H1 (cell line): ENCODE data around the gene PIGS. TPM values are rescaled to one million over a fixed set of nuclear protein-coding genes. Genes with fewer than 3 reads are reported as not detected.

Experiments used
- ATF3 ChIP-seq: IDR thresholded peaks from 2 replicates; pipeline ENCODE4 v1.6.1; 2011; ENCODE audit warnings: low read depth, mild to moderate bottlenecking, low read length; ENCODE audit not compliant: insufficient read depth
- BACH1 ChIP-seq: IDR thresholded peaks from 2 replicates; pipeline ENCODE4 v1.6.1; 2012; ENCODE audit warnings: low read length, improper control_type of control experiment
- BCL11A ChIP-seq, 2 experiments: IDR thresholded peaks; one replicate each; pipeline ENCODE4 v1.6.1; 2011; ENCODE audit warnings: low read depth in 2 of 2, low read length in 2 of 2, mild to moderate bottlenecking in 2 of 2
- E2F6 ChIP-seq: IDR thresholded peaks from 2 replicates; pipeline ENCODE4 v1.6.1; 2012; ENCODE audit warnings: inconsistent platforms
- EP300 ChIP-seq, 2 experiments: IDR thresholded peaks; 1 replicate in 1 of 2; 2 replicates in 1 of 2; pipeline ENCODE4 v1.6.1; 2011 to 2012; ENCODE audit warnings: low read depth in 2 of 2, low read length in 2 of 2, mild to moderate bottlenecking in 2 of 2, borderline replicate concordance in 1 of 2, inconsistent platforms in 1 of 2, moderate library complexity in 1 of 2
- GABPA ChIP-seq: IDR thresholded peaks from 2 replicates; pipeline ENCODE4 v1.6.1; 2011; ENCODE audit warnings: mild to moderate bottlenecking, low read length, moderate library complexity, borderline replicate concordance; ENCODE audit not compliant: insufficient read depth
- GTF2F1 ChIP-seq: IDR thresholded peaks from 2 replicates; pipeline ENCODE4 v1.6.1; 2012; ENCODE audit warnings: low read depth, low read length, improper control_type of control experiment, borderline replicate concordance
- HDAC6 ChIP-seq: IDR thresholded peaks from one replicate; pipeline ENCODE4 v1.7.1; 2012; ENCODE audit warnings: low read depth, mild to moderate bottlenecking, inconsistent platforms, low read length, moderate library complexity
- JUN ChIP-seq: IDR thresholded peaks from 2 replicates; pipeline ENCODE4 v1.6.1; 2011; ENCODE audit warnings: low read depth, mild to moderate bottlenecking, improper control_type of control experiment, low read length
- MAFK ChIP-seq: IDR thresholded peaks from 2 replicates; pipeline ENCODE4 v1.6.1; 2012; ENCODE audit warnings: low read depth, mild to moderate bottlenecking, improper control_type of control experiment, low read length
- NANOG ChIP-seq: IDR thresholded peaks from 2 replicates; pipeline ENCODE4 v1.6.1; 2011; ENCODE audit warnings: low read length, low read depth, mild to moderate bottlenecking, inconsistent platforms; ENCODE audit not compliant: insufficient read depth, poor library complexity, severe bottlenecking
- POU5F1 ChIP-seq: IDR thresholded peaks from 2 replicates; pipeline ENCODE4 v1.6.1; 2011; ENCODE audit warnings: low read depth, mild to moderate bottlenecking, low read length, moderate library complexity
- RBBP5 ChIP-seq: IDR thresholded peaks from 2 replicates; pipeline ENCODE4 v1.7.1; 2012; ENCODE audit warnings: low read depth, mild to moderate bottlenecking, inconsistent platforms, low read length, moderate library complexity, borderline replicate concordance
- RNF2 ChIP-seq: fragments of 200-900, 300-1000 bp; sonication (generic); IDR thresholded peaks from 2 replicates; pipeline ENCODE4 v1.7.1; 2016; ENCODE audit warnings: borderline replicate concordance, low read depth, mild to moderate bottlenecking, antibody characterized with exemption, low read length; ENCODE audit not compliant: poor library complexity, severe bottlenecking; ENCODE audit errors: missing control alignments
- SIX5 ChIP-seq: IDR thresholded peaks from 2 replicates; pipeline ENCODE4 v1.6.1; 2011; ENCODE audit warnings: mild to moderate bottlenecking, low read depth, low read length
- SP2 ChIP-seq: IDR thresholded peaks from 2 replicates; pipeline ENCODE4 v1.6.1; 2012; ENCODE audit warnings: mild to moderate bottlenecking, low read length, inconsistent platforms
- SP4 ChIP-seq: IDR thresholded peaks from 2 replicates; pipeline ENCODE4 v1.6.1; 2012; ENCODE audit warnings: low read length, inconsistent platforms
- TBP ChIP-seq: IDR thresholded peaks from 2 replicates; pipeline ENCODE4 v1.6.1; 2011; ENCODE audit warnings: low read depth, low read length, improper control_type of control experiment
- TCF12 ChIP-seq: IDR thresholded peaks from 2 replicates; pipeline ENCODE4 v1.6.1; 2011; ENCODE audit warnings: low read depth, mild to moderate bottlenecking, low read length
- TEAD4 ChIP-seq: IDR thresholded peaks from 2 replicates; pipeline ENCODE4 v1.6.1; 2012; ENCODE audit warnings: low read depth, low read length, inconsistent platforms, mixed read lengths
- polyA plus RNA-seq, 7 experiments: library from polyadenylated mRNA; depleted of rRNA in 3 of 7; stranded (reverse) in 5 of 7; unstranded in 2 of 7; fragments of >200 nt in 5 of 7; fragments of 200-250 nt in 2 of 7; gene quantifications; 1 replicate in 5 of 7; 2 replicates in 1 of 7; 4 replicates in 1 of 7; pipeline versions ENCODE4 v1.2.1 to v1.2.3, GENCODE V29; 2011 to 2013; ENCODE audit warnings: missing spikeins in 2 of 7, mixed read lengths in 2 of 7
- total RNA-seq: library from RNA; stranded (reverse); fragmentation: NEBNext Ultra II Directional; extraction: Animal tissue kit (Norgen Biotek cat#: 25700); gene quantifications from 2 replicates; pipeline ENCODE4 v1.2.1, GENCODE V29; 2021
- TF ChIP-seq, protein P1 (sequence below), 3 experiments: IDR thresholded peaks; 1 replicate in 2 of 3; 2 replicates in 1 of 3; pipeline versions ENCODE4 v1.5.1 to v1.6.1; 2011; ENCODE audit warnings: low read length in 3 of 3, mild to moderate bottlenecking in 3 of 3, inconsistent platforms in 2 of 3, low read depth in 1 of 3, moderate library complexity in 1 of 3; ENCODE audit not compliant: insufficient read depth in 1 of 3; ENCODE audit errors: control extremely low read depth in 1 of 3

PIGS gene
- total and polyA plus RNA-seq, 2 of the 8 experiments (the other 6 are each of a cell fraction or from before 2014, with no cell fraction given) = 44.3 to 50.6 TPM

- TF ChIP-seq JUN (no peak), GTF2F1 (no peak), E2F6 (peak; percentile 50; the same call in 1 of the 2 replicates), NANOG (no peak), RBBP5 (no peak), RNF2 (no peak), TEAD4 (no peak), TBP (no peak), MAFK (no peak), ATF3 (no peak), HDAC6 (no peak), POU5F1 (no peak), SIX5 (no peak), TCF12 (no peak), BACH1 (no peak), SP2 (no peak), SP4 (no peak), GABPA (no peak), BCL11A (IDR thresholded peaks at IDR 0.05; ENCODE audit: low read depth in 2 of 2, low read length in 2 of 2) (no peak), EP300 (IDR thresholded peaks at IDR 0.05; ENCODE audit: borderline replicate concordance in 1 of 2, low read depth in 2 of 2, low read length in 2 of 2) (no peak)
- TF ChIP-seq, protein P1, sequence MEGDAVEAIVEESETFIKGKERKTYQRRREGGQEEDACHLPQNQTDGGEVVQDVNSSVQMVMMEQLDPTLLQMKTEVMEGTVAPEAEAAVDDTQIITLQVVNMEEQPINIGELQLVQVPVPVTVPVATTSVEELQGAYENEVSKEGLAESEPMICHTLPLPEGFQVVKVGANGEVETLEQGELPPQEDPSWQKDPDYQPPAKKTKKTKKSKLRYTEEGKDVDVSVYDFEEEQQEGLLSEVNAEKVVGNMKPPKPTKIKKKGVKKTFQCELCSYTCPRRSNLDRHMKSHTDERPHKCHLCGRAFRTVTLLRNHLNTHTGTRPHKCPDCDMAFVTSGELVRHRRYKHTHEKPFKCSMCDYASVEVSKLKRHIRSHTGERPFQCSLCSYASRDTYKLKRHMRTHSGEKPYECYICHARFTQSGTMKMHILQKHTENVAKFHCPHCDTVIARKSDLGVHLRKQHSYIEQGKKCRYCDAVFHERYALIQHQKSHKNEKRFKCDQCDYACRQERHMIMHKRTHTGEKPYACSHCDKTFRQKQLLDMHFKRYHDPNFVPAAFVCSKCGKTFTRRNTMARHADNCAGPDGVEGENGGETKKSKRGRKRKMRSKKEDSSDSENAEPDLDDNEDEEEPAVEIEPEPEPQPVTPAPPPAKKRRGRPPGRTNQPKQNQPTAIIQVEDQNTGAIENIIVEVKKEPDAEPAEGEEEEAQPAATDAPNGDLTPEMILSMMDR (IDR thresholded peaks at IDR 0.05; ENCODE audit: control extremely low read depth in 1 of 3, insufficient read depth in 1 of 3, low read depth in 1 of 3, low read length in 3 of 3) = no peak
These were observed 486 bp downstream of the PIGS start (continued) for GRCh38 chr17:28570716-28571360.
